Measurements from ENCODE around the gene SLC10A4.

Gene SLC10A4

DNA sequence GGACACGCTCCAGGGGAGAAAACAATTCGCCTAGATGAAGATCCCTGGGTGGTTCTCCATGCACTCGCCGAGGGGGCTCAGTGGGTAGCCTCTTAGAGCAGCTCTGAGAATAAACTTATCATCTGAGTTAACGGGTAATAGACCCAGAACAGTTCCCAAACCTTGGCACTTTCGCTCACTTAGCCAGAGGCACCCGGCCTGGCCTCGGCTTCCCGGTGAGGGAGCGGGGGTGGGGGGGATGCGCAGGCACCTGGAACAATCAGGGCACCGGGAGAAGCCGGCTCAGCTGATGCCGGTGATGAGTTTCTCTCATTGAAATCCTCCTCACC lies 6.5 kb downstream of the SLC10A4 start:
- DNase-seq (ENCODE audit: low read depth), result no peak

- no peak for DNase-seq (ENCODE audit: low read depth)
Observed at GRCh38 chr4:48490012-48490679, 7.0 kb downstream of the SLC10A4 start, which contains the start of gene ZAR1. ZAR1 (plus strand) TSS chr4:48490252; CDS start chr4:48490292, 40 bp downstream.

DNA sequence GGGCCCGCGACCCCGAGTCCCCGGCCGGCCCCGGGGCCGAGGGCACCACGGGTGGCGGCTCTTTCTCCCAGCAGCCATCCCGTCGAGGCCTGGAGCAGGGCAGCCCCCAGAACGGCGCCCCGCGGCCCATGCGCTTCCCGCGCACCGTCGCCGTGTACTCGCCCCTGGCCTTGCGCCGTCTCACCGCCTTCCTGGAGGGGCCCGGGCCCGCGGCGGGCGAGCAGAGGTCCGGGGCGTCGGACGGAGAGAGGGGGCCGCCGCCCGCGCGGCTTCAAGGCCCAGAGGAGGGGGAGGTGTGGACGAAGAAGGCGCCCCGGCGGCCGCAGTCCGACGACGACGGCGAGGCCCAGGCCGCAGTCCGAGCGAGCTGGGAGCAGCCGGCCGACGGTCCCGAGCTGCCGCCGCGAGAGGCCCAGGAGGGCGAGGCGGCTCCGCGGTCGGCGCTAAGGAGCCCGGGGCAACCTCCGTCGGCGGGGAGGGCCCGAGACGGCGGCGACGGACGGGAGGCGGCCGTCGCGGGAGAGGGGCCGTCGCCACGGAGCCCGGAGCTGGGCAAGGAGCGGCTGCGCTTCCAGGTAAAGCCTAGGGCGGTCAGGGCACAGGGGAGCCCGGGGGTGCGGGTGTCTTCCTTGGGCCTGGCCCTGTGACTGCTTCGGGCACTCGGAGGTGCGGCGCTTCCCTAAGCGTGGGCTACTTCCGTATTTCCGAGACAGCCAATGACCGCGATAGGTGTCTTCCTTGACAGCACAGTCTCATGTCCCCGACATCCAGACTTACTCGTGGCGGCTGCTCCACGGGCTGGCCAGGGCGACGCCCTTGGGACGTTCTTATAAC lies 7.8 kb downstream of the SLC10A4 start:
- no peak for DNase-seq (ENCODE audit: low read depth)

- DNase-seq (ENCODE audit: low read depth), result no peak
Observed at GRCh38 chr4:48491514-48492176, 8.5 kb downstream of the SLC10A4 start.

DNA sequence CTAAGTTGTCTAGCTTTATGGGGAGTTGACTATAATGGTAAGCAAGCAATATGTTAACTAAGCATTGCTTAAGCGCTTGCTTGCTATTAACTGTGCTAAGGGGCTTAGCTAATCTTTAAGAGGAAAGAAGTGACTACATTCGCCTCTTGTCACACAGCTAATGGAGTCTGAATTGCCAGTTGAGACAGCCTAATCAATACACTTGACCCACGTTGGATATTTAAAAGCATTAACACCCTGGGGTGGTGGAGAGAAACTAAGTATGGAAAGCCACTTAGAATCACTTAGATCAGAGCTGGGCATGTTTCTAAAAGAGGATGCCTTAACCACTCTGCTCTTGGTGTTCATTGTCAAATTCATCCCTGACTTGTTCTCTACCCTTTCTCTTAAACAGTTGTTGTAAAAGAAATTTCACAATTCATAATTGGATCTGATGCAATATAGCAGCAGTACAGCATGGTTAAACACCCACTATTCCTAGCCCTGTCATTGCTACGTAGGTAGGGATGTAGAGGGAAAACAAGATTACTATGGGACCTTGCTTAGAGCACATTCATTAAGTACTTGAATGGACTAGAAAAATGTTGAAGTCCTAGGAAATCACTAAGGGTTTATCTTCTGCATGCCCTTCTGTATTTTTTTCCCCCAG lies 10.4 kb downstream of the SLC10A4 start:
- no peak for DNase-seq (ENCODE audit: low read depth)

DNA sequence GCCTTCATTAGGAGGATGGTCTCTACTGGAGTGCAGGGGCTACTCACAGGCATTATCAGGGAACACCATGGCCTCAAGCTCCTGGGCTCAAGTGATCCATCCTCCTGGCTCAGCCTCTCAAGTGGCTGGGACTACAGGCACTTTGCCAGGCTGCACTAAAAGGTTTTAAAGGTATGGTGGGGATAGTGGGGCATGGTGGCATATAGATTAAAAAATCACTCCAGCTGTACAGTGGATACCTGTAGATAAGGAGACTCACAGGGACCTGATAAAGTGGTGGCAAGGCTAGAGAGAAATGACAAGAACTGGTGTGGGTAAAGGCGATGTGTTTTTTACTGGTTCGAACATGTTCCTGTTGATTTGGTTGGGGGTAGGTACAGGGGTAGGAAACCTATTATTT lies 12.8 kb downstream of the SLC10A4 start:
- no peak for DNase-seq (ENCODE audit: low read depth)

DNA sequence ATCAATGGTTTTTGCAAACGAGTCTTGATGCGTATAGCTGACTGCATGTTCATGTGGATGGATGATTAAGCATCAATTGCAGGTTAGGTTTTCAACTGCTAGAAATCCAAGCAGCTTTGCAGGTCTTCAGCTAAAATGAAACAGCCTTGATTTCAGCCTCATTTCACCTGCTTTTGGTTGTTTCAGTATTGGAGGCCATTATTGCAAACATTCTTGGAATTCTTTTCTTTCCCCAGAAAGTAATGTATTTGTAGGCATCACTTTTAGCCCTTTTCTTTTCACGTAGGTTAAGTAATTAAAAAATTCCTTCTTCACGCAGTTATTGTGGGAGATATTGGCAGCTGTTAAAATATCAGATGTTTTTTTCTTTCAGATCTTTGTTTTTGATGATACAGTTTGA lies 15.8 kb downstream of the SLC10A4 start:
- DNase-seq (ENCODE audit: low read depth), result no peak

DNA sequence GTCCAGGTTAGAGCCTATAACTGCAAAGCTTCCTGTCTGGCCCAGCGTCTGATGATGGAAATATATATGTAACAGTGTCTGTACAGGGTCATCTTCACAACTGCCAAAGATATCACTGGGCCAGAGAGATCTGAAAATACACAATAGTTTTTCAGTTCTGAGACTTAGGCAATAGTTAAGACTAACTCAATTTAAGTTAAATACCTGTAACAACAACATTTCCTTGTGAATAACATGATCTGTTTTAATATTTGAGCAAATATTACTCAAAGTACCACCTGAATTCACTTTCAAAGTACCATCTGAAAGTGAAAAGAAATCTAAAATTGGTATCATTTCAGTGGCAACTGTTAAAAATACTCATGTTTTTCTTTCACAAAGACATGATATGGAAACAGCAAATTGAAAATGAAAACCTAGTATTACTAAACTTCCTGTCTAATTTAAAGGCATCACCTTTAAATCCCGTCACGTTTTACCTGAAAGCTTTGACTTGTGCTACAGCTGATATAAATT lies 16.5 kb downstream of the SLC10A4 start:
- no peak for DNase-seq (ENCODE audit: low read depth)

DNA sequence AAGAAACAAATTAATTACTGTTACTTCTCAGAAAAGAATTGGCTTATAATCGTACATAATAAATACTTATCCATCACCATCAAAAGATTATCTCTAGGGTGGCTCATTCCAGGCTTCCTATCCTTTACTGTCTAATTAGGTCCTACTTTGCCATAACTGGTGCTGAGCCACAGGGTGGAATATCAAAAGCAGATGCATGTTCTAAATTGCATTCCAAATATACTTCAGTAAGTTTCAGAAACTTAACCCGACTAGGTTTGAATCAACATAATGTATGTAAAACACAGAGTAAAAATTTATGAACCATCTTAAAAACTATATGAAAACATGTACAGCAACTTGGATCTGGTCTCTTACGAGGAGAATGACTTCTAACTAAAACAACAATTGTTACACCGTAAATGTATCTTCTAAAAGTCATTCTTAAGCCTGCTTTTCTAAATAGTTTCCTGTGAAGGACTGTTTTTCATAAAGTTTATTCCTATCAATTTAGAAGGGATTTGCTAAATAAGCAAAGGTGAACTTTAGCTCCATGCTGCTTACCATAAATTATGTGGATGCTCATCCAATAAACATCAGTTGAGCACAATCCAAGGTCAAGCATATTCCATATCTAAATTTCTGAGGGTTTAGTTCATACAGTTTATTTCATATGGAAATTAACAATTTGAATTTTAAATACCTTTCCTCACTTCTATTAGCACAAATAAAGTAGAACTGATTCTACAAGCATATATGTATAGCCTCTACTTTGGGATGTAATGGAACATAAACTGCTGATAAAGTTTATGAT lies 20.3 kb downstream of the SLC10A4 start:
- DNase-seq (ENCODE audit: low read depth), result no peak

DNA sequence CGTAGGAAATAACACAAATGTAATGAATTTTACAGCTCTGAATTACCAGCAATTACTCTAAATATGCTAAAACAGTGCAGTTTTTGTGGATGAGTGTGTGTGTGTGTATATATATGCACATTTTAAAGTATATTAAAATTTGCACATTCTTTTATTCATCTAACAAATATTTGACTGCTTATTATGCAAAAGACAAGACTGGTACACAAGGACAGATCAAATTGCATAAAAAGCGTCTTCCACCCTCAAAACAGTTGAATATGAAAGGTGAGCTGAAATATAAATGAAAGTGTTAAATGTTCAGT lies 20.8 kb downstream of the SLC10A4 start:
- DNase-seq (ENCODE audit: low read depth), result no peak

DNA sequence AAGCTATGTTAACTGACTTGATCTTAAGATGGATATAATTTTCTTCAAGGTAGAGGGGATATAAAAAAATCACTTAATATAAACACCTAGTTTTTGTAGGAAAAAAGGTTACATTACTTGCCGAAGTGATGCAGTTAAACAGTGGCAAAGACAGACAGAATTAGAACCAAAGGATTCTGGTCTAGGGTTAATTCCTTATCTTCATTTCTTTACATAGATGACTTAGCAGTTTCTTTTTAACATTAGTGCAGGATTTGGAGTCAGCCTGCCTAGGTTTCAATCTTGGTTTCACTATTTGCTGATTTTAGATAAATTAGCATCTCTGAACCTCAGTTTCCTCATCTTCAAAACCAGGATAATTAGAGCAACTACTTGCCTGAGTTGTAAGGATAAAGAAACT lies 21.2 kb downstream of the SLC10A4 start:
- no peak for DNase-seq (ENCODE audit: low read depth)

- DNase-seq (ENCODE audit: low read depth), result no peak
Observed at GRCh38 chr4:48506716-48507115, 23.6 kb downstream of the SLC10A4 start.

DNA sequence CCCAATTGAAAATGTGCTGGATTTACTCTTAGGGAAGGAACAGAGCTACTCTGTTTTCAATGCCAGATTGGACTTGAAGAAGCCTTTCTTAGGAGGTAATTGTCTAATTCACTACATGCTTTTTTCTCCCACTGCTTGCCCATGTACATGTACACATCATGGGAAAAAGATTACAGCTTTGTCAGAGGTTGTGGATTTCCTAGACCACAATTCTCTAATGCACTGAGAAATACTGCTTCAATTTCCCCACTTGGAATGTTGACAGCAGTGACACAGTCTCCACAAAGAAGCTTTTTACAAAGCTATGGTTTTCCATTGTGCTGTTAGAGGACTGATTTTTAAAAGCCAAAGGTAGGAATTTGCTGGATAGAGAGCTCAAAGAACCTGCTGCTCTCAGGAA lies 26.4 kb downstream of the SLC10A4 start:
- DNase-seq (ENCODE audit: low read depth), result peak; percentile 3

DNA sequence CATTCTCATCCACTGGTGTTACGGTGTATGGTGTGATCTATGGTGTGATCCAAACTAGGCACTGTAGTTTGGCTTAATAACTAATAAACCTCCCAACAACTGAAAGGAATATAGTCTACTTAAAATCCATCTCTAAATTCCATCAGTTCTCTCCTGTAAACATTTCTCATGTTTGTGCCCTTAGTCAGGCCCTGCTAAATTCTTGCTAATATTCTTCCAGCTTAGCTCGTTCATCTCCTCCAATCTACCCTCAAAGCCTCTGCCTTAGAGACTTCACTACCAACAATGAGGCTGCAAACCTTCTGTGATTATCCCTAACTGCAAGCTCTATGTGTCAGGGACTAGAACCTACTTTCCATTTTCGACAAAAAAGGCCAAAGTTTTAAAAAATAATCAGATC lies 35.0 kb downstream of the SLC10A4 start:
- peak; percentile 38 for DNase-seq (ENCODE audit: low read depth)

GRCh38 chr4:48526406-48526805 lies 43.3 kb downstream of the SLC10A4 start:
- DNase-seq (ENCODE audit: low read depth), result no peak

DNA sequence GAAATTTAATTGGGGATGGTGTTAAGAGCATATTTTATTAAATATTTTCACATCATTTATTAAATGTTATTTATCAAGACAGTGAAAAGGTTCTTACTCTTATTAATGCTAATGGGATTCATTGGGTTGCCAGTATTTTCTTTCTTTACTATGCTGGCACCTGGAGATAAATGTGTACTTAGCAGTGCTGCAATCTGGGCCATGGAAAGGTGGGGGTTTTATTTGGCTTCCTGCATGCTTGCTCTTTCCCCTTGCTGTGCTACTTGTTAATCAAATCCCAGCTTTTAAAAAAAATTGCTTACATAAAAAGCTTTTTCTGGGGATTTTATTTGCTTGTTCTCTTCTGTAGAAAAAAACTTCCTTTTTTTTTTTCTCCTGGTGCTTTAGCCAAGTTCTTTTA lies 55.2 kb downstream of the SLC10A4 start:
- DNase-seq (ENCODE audit: low read depth), result no peak

Measured in EH (cell line).